ENCODE results near the gene TRO. TPM values are rescaled to one million over a fixed set of nuclear protein-coding genes. Genes with fewer than 3 reads are reported as not detected.

Gene TRO, protein sequence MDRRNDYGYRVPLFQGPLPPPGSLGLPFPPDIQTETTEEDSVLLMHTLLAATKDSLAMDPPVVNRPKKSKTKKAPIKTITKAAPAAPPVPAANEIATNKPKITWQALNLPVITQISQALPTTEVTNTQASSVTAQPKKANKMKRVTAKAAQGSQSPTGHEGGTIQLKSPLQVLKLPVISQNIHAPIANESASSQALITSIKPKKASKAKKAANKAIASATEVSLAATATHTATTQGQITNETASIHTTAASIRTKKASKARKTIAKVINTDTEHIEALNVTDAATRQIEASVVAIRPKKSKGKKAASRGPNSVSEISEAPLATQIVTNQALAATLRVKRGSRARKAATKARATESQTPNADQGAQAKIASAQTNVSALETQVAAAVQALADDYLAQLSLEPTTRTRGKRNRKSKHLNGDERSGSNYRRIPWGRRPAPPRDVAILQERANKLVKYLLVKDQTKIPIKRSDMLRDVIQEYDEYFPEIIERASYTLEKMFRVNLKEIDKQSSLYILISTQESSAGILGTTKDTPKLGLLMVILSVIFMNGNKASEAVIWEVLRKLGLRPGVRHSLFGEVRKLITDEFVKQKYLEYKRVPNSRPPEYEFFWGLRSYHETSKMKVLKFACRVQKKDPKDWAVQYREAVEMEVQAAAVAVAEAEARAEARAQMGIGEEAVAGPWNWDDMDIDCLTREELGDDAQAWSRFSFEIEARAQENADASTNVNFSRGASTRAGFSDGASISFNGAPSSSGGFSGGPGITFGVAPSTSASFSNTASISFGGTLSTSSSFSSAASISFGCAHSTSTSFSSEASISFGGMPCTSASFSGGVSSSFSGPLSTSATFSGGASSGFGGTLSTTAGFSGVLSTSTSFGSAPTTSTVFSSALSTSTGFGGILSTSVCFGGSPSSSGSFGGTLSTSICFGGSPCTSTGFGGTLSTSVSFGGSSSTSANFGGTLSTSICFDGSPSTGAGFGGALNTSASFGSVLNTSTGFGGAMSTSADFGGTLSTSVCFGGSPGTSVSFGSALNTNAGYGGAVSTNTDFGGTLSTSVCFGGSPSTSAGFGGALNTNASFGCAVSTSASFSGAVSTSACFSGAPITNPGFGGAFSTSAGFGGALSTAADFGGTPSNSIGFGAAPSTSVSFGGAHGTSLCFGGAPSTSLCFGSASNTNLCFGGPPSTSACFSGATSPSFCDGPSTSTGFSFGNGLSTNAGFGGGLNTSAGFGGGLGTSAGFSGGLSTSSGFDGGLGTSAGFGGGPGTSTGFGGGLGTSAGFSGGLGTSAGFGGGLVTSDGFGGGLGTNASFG (N-terminal part only)
- 19.5 and 20.8 TPM in 2 replicates for total RNA-seq

GRCh38 chrX:54920610-54921426, at the start of gene TRO:
Gene TRO, plus strand, starts transcription at chrX:54920824. Its CDS starts 1,423 bp downstream, at chrX:54922247.

Other genes with a start within 250 kb of the TRO start
- gene ITIH6, start 122.6 kb upstream of the TRO start, total RNA-seq: not detected in 2 replicates
- 215 and 219 TPM in 2 replicates for gene MAGED2, start 113.1 kb upstream of the TRO start, total RNA-seq
- gene PFKFB1, start 73.4 kb downstream of the TRO start, total RNA-seq: 0.45 TPM in 1 of 2 replicates, not detected in the other
- gene APEX2, start 79.5 kb downstream of the TRO start, total RNA-seq: 15.5 and 15.8 TPM in 2 replicates
- gene ALAS2, start 110.2 kb downstream of the TRO start, total RNA-seq: not detected in 2 replicates
- gene PAGE2B, start 154.2 kb downstream of the TRO start, total RNA-seq: not detected in 2 replicates
- gene PAGE2, start 168.2 kb downstream of the TRO start, total RNA-seq: not detected in 2 replicates